ENCODE data around the gene ARHGAP42. TPM values are rescaled to one million over a fixed set of nuclear protein-coding genes. Genes with fewer than 3 reads are reported as not detected.

Gene ARHGAP42
- total RNA-seq, 1 donor from 2014 or later: 12.0 TPM

DNA sequence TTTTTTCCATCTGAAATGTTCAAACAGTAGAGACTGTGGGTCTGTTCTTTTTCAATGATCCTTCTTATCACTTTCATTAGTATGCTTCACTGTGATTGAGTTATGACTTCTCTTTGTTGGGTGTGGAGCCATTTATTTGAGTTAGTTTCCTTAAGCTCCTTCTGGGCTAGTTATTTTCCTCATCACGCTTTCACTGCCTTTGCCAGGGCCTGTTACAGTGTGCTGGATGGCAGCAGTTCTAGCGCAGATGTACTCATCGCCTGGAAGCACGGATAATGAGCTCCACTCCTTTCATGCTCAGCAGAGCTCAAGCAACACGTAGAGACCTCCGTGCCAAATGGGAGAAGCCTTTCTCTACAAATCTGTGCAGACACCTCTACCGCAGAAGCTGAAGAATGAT lies 7.0 kb upstream of the ARHGAP42 start:
- intact Hi-C loops (cut with DNase I): loop anchor here (5.0 kb wide), 1 partner anchor 103 kb away; no protein-coding TSS in a partner anchor
- DNase-seq (ENCODE audit: low spot score): no peak

DNA sequence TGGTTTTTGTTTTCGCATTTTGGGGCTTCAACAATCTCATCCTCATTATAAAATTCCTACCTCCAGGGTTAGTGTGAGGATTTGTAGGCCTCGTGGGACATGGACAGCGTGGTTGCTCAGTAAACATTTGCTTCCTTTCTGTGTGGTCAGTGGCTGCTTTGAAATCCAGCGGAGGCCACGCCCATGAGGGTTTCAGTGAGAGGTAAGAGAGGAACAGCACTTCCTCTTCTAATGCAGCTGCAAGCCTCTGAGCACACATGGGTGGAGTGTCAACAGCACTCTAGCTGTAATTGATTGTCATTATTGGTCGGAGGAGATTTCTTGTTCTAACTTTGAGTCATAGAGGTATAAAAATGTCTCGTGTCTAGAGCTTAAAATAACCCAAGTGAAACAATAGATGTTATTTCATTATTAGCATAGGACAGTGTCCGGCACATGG lies 6.0 kb upstream of the ARHGAP42 start:
- DNase-seq (ENCODE audit: low spot score): no peak
- intact Hi-C loops (cut with DNase I): loop anchor here (5.0 kb wide), 1 partner anchor 104 kb away; no protein-coding TSS in a partner anchor

DNA sequence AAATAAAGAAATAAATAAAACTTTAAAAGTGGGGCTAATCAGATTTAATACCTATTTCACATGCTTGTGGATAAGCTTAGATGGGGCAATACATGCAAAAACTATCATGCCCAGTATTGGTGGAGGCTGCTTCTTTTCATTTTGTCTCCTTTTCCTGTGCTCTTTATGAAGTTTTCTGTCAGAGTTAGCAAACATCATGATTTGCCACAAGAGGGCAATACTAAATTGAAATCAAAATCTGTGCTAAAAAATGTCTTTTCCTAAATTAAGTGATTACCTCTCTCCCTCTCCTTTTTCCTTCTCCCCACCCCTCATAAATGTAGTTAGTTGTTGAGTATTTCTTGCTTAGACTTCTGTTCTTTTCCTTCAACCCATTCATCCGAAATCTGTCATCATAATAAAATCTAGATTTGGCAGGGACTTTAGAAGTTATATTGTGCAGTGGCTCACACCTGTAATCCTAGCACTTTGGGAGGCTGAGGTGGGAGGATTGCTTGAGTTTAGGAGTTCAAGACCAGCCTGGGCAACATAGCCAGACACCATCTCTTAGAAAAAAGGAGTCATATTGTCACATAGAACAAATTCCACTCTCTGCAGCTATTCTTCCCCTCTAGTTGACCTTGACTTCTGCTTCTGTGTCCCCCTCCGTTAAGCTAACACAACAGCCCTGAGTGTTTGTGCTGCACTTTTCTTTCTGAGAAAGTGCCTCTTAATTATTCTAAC lies 4.7 kb upstream of the ARHGAP42 start:
- intact Hi-C loops (cut with DNase I): loop anchor here (2.0 to 5.0 kb wide), 2 partner anchors 105 to 248 kb away; no protein-coding TSS in a partner anchor
- no peak for DNase-seq (ENCODE audit: low spot score)

DNA sequence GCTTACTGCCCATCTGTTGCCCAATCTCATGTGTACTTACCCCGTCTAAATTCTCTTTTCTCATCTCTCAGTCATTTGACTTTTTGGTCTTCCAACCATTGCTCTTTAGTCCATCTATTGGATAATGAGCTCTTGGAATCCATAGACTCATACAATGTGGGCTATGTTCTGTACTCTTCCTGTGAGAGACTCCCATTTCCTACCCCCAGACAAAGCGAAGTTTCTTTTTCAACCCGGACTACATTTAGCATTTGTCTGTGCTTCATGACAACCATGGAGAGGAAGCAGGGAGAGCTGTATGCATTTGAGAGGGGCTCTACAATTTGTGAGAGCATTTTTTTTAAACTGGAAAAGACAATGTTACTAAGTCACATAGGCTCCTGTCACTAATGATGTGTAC lies 4.0 kb upstream of the ARHGAP42 start:
- intact Hi-C loops (cut with DNase I): loop anchor here (2.0 to 5.0 kb wide), 2 partner anchors 106 to 248 kb away; no protein-coding TSS in a partner anchor

DNA sequence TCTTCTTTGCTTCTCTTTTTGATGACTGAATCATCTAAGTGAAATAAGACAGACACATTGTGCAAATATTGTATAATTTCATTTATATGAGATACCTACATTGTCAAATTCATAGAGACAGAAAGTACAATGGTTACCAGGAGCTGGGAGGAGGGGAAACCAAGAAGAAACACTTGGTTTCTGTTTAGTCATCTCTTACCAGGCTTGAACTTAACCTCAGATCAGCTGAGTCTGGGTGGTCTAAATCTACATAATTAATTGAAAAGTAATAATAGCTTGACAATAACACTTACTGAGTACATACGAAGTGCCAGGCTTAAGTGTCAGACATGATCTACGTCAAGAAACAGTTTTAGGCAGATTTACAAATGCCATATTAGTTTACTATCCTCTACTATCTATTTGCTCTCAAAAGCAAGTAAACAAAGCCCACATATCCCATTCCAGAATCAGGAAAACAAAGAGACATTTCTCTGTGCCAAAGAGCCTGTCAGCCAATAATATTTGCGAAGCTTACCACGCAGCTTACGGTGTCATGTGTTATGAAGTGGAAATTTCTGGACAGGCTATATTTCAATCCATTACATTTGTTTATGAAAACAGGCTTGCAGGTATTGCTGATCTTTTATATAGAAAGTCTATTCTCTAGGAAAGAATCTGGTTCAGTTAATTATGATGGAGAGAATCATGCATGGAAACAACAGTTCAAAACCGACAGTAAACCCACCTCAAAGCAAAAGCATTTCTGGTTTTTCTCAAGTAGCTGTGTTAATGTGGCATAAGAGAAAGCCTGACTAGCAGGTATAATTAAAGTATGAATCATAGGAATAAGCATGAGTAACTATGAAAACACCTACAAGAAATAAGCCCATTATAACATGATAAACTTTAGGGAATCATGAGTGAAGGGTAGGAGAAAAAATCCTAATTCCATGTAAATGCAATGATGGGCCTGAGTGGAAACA lies 2.7 kb upstream of the ARHGAP42 start:
- intact Hi-C loops (cut with DNase I): loop anchor here (2.0 to 5.0 kb wide), 4 partner anchors 53 to 168 kb away; no protein-coding TSS in a partner anchor
- DNase-seq (ENCODE audit: low spot score): no peak

More for the DNA sequence above, 4.0 kb upstream of the ARHGAP42 start:
- no peak for DNase-seq (ENCODE audit: low spot score)

DNA sequence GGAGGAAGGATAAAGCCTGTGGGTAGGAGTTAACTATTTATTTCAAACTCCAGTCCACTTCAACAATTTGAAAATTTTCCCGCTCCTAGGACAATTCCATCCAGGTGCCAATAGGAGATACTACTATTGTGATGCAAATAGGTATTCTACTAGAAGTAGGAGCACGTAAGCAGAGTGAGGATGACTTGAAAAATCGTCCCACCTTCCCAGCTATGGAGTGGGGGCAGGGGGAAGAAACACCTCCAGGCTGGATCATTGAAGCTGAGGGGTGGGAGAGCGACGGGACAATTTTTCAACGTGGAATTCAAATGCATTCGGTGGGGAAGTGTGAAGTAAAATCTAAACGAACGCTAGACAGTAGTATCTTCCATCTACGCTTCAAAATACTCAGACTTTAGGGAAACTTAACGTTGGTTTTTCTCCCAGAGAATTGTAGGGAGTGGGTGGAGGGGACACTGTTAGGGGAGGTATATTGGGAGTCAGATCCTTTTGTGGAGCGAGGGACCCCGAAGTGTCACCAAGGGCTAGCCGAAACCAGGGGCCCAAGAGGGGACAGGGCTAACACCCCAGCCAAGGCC lies 523 bp upstream of the ARHGAP42 start:
- intact Hi-C loops (cut with DNase I): loop anchor here (5.0 kb wide), 2 partner anchors 51 to 101 kb away; no protein-coding TSS in a partner anchor
- DNase-seq (ENCODE audit: low spot score): no peak

DNA sequence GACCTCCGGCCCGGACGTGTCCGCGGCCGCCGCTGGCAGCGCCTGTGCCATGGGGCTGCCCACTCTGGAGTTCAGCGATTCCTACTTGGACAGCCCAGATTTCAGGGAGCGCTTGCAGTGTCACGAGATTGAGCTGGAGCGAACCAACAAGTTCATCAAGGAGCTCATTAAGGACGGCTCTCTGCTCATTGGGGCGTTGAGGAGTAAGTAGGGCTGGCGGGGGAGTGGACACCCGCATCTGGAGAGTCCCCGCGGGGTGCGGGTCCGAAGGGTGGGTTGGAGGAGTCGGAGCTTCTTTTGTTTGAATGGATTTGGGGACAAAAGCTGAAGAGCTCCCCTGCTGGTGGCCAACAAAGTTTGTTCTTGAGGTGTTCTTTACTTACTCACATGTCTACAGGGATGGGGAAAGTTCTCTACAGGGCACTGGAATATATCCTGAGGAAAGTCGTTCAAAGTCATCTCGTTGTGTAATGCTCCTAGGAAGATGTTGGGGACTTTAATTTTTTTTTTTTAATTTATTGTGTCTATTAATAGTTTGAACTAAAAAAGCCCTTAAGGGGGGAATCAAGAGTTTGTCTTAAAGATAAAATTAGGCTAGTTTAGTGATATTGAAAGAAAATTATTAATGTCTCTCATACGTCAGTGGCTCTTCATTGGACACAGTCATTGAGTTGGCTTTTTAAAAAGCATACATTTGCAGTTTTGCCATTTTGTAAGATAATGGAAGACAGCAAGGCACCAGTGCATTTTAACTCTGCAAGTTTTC lies 725 bp downstream of the ARHGAP42 start:
- intact Hi-C loops (cut with DNase I): loop anchor here (5.0 kb wide), 2 partner anchors 49 to 99 kb away; no protein-coding TSS in a partner anchor
- no peak for DNase-seq (ENCODE audit: low spot score)

DNA sequence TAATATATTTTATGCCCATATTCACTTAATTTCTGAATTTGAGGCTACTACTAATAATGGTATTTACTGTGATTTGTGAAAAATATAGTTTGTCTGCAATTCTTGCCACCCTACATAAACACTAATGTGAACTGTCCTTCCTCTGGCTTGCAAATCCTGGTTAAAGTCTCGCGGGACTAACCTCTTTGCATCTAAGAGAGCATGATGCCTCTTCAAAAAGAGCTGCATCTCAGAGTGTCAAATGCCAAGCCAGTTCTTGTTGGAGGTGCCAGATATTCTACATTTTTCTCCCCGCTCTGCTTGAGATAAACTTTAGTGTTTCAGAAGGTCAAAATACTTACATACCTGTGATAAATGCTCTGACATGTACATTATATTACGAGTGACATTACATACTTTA lies 2.1 kb downstream of the ARHGAP42 start:
- intact Hi-C loops (cut with DNase I): loop anchor here (5.0 kb wide), 2 partner anchors 48 to 98 kb away; no protein-coding TSS in a partner anchor
- DNase-seq (ENCODE audit: low spot score): no peak

DNA sequence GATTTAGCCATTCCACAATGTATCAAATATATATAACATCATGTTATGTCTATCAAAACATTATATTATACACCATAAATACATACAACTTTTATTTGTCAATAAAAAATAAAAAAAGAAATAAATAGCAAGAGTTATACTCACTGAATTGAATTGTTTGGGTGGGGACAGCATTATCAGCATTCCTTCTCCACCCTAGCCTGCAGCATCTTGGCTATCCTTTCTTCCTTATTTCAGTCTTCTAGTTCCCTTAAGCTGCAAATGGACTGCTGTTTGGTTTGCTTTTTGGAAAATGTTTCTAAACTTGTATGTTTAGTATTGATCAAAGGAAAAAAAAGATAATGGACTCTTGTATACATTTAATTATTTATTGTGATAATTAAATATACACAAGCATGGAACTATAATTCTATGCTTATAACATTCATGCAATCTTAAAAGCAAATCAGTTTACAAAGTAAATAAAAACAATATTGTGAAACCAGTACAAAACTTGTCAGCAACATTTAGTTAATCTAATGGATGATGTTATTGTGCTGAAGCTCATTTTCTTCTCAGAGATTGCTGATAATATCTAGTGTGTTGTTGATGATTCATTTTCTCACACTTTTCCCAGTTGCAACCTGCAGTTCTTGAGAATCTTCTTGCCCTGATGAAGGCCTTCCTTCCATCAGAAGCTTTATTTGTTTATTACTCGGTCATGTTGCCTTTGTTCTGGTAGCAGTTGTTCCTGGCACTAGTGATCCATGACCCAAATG lies 5.0 kb downstream of the ARHGAP42 start:
- intact Hi-C loops (cut with DNase I): no loop called here

DNA sequence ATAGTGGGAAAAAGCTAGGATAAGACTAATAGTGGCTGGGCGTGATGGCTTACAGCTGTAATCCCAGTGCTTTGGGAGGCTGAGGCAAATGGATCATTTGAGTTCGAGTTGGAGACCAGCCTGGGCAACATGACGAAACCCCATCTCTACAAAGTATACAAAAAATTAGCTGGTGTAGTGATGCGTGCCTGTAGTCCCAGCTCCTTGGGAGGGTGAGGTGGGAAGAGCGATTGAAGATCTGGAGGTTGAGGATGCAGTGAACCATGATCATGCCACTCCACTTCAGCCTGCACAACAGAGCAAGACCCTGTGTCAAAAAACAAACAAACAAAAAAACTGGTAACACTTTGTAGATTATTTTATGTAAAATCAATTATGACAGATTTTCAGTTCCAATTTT lies 8.8 kb downstream of the ARHGAP42 start:
- intact Hi-C loops (cut with DNase I): no loop called here
- no peak for DNase-seq (ENCODE audit: low spot score)

More for the DNA sequence above, 5.0 kb downstream of the ARHGAP42 start:
- no peak for DNase-seq (ENCODE audit: low spot score)

DNA sequence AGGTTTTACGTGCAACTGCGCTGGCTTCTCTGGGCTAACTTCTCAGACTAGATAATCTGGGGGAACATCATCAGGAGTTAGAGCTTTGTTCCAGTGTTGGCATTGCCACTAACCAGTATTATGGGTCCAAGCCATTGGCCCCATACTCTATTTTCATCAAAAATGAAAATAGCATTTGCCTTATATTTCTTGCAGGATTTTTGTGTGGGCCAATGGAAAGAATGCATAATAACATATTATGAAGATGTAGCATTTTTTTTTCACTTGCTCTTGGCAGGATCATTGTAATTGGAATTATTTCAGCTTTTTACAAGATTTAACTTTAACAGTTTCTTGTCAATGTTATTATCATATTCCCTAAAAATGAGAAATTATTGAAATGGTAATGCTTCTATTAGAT lies 16.1 kb downstream of the ARHGAP42 start:
- no peak for DNase-seq (ENCODE audit: low spot score)
- intact Hi-C loops (cut with DNase I): no loop called here

DNA sequence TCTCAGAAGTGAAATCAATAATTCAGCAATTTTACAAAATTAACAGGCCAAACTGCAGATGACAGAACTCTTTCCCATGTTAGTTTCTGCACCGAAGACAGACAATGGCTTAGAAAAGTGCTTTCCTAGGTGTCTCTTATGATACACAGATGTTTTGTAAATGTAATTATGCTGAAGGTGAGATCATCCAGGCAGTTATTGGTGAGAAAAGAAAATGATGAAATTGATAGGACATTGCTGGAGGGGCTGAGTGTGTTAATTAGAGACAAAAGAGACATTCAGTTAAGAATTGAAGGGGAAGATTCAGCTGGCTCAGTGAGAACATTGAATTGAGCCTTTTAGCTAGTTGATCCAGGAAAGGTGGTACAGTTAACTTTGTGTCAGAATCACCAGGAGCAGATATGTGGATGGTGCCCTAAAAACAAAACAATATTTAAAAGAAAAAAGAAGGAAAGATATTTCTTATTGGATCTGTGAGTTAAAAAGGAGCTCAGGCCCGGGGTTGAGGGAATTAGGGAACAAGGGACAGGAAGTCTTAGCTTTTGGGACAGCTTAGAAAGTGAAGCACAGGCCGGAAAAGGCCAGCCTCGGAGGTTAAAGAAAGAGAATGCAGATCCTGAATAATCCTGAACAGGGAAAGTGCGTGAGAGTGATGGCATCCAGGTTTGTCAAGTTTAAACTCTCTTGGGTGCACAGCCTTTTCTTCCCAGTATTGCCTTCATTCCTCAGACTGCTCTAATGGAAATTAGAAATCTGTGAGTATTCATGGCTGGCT lies 16.9 kb downstream of the ARHGAP42 start:
- DNase-seq (ENCODE audit: low spot score): no peak
- intact Hi-C loops (cut with DNase I): no loop called here

DNA sequence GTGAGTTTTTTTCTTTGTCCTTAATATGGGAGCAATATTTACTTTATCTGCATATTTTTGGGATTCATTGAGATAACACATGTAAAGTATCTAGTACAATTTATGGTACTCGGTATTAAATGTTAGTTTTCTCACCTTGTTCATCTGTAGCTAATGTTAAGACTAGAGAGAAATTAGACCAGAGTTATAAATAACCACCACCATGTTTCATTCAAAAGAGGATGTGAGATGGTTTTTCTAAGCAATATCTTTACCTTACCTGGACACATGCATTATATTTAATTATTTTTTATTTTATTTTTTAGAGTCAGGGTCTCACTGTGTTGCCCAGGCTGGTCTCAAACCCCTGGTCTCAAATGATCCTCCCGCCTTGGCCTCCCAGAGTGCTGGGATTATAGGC lies 18.4 kb downstream of the ARHGAP42 start:
- intact Hi-C loops (cut with DNase I): no loop called here
- DNase-seq (ENCODE audit: low spot score): no peak

DNA sequence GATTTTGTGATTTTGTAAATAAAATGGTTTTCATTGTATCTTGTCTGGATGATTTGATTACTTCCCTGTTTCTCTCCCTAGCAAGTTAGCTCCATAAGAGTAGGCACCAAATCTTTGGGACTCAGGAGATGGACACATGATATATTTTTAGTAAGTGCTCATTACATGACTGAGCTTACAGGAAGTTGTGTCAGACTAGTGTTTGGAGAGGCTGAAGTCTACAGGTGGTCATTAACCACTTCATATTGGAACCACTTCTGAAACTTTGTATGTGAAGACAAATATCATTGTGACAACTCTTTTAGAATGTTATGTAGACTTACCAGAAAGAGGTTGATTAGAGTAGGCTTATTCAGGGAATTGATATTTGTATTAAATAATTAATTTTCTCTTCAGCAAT lies 19.1 kb downstream of the ARHGAP42 start:
- no peak for DNase-seq (ENCODE audit: low spot score)
- intact Hi-C loops (cut with DNase I): no loop called here

DNA sequence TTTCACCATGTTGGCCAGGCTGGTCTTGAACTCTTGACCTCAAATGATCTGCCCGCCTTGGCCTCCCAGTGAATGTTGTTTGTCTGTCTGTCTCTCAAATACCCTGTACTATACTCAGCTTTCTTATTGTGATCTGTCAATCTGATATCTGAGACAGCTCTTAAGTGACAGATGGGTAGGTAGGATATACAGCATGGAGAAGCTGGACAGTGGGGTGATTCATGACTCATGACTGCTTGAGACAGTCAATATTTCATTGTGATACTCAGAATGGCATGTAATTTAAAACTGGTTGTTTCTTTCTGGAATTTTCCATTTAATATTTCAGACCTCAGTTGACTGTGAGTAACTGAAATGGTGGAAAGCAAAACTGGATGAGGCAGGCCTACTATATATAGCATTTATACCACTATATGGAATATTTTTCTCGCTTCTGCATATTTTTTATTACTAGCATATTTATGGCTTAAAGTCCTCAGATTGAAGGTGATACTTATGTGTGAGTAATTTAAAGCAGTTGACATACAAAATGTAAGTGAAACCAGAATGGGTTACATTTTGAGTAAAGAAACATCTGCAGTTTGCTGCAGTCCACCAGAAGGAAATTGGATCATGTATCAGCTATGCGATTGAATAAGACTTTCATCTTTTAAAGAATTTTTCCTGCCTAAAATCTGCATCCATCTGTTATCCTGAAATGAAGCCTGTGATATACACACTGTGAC lies 22.3 kb downstream of the ARHGAP42 start:
- intact Hi-C loops (cut with DNase I): no loop called here
- DNase-seq (ENCODE audit: low spot score): no peak

DNA sequence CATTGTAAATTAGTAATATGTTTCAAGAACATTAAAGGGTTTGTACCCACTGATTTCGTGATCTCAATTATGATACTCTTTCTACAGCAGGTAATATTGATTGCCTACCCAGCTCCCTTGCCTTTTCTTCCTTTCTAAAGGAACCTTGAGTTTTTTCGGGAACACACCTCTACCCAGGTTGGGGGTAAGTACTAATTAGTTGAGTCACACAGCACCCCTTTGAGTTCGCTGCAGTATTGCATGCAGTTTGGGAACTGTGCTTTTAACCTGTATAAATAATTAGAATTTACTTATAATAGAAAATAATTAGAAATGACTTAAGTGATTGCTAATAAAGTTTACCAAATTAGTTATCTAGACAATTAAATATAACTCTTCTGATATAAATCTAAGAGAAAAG lies 24.9 kb downstream of the ARHGAP42 start:
- no peak for DNase-seq (ENCODE audit: low spot score)
- intact Hi-C loops (cut with DNase I): no loop called here

DNA sequence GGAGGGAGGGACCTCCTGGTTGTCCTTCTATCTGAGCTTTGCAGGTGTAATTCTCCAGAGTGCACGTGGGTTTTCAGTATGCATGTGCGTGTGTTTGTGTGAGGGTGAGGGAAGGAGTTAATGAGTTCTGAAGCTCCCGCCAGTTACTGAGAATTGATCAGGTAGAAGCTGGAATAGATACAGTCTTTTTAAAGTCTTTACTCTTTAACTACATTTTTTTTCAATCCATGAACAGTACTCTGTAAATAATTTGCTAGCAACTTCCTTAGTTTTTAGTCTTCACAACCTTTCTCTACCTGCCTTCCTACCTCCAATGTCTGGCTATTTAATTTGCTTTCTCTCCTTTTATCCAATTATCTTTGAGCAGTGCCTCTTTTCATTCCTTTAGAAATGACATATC lies 25.5 kb downstream of the ARHGAP42 start:
- intact Hi-C loops (cut with DNase I): no loop called here
- DNase-seq (ENCODE audit: low spot score): no peak

All from cardiac septum (tissue), 1 donor.